B cell (primary cell): ENCODE measurements around the gene THEM5.

Source experiments
- CTCF ChIP-seq: fragments of 200-600 bp; IDR thresholded peaks from one replicate; pipeline ENCODE4 v1.8.0; 2022; ENCODE audit warnings: antibody characterized with exemption, mild to moderate bottlenecking
- EZH2 ChIP-seq: IDR thresholded peaks from 2 replicates; pipeline ENCODE4 v1.6.1; 2012; ENCODE audit warnings: borderline replicate concordance, low read depth, mild to moderate bottlenecking, moderate library complexity, low read length; ENCODE audit not compliant: insufficient read depth, poor library complexity, severe bottlenecking

GRCh38 chr1:151837884-151838221 lies 15.7 kb downstream of the THEM5 start:
- TF ChIP-seq CTCF (no peak), EZH2 (no peak)
